Measurements from ENCODE around the gene NEU4.
"Not testable (repeated sequence)": the region's sequence is repeated elsewhere in the genome, so short reads cannot be mapped to it uniquely, and the experiment has no call there.

The NEU4 gene

GRCh38 chr2:241808721-241809382 is at the start of gene NEU4:
TSS of gene NEU4 (plus strand) at chr2:241809193. CDS start at chr2:241814485, 5,292 bp downstream.
- H3K4me1 ChIP-seq (ENCODE audit: insufficient read depth, low read length), result peaks cover 11% of the 10 kb centered on the region
- H3K36me3 ChIP-seq (ENCODE audit: insufficient read depth, low read length), result no peaks in the 10 kb centered on the region
- H3K9me3 ChIP-seq (ENCODE audit: low read length), result no peaks in the 10 kb centered on the region
- H3K27me3 ChIP-seq (ENCODE audit: insufficient read depth, low read length), result peaks cover 7% of the 10 kb centered on the region
- H2AFZ ChIP-seq (ENCODE audit: low read depth, low read length), result no peak within 1 kb of the TSS
- H3K4me3 ChIP-seq (ENCODE audit: low read length), result no peak within 1 kb of the TSS

GRCh38 chr2:241759893-241760292 is 49.1 kb upstream of the NEU4 start:
- H3K36me3 ChIP-seq (ENCODE audit: insufficient read depth, low read length), result peaks cover 17% of the 10 kb centered on the region

DNA sequence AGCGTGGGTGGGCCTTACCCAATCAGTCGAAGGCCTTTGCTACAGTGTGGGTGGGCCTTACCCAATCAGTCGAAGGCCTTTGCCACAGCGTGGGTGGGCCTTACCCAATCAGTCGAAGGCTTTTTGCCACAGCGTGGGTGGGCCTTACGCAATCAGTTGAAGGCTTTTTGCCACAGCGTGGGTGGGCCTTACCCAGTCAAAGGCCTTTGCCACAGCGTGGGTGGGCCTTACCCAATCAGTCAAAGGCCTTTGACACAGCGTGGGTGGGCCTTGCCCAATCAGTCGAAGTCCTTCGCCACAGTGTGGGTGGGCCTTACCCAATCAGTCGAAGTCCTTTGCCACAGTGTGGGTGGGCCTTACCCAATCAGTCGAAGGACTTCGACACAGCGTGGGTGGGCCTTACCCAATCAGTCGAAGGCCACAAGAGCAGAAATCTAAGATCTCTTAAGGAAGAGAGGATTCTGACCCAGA is 48.7 kb upstream of the NEU4 start:
- peaks cover 9% of the 10 kb centered on the region for H3K4me1 ChIP-seq (ENCODE audit: insufficient read depth, low read length)
- peaks cover 16% of the 10 kb centered on the region for H3K36me3 ChIP-seq (ENCODE audit: insufficient read depth, low read length)
- no peaks in the 10 kb centered on the region for H3K27me3 ChIP-seq (ENCODE audit: insufficient read depth, low read length)
- H3K9me3 ChIP-seq (ENCODE audit: low read length), result no peaks in the 10 kb centered on the region
- H3K4me3 ChIP-seq (ENCODE audit: low read length), result no peak overlapping the region
- no peak overlapping the region for H2AFZ ChIP-seq (ENCODE audit: low read depth, low read length)

More at GRCh38 chr2:241759893-241760292, 49.1 kb upstream of the NEU4 start:
- H3K4me3 ChIP-seq (ENCODE audit: low read length); H3K9me3 ChIP-seq (ENCODE audit: low read length); H3K4me1 ChIP-seq (ENCODE audit: insufficient read depth, low read length); H2AFZ ChIP-seq (ENCODE audit: low read depth, low read length); H3K27me3 ChIP-seq (ENCODE audit: insufficient read depth, low read length): not testable (repeated sequence)

GRCh38 chr2:241762321-241762932 is 46.6 kb upstream of the NEU4 start:
- Histone ChIP-seq H3K36me3 (ENCODE audit: insufficient read depth, low read length) (peaks cover 3% of the 10 kb centered on the region), H2AFZ (ENCODE audit: low read depth, low read length) (no peak overlapping the region), H3K27me3 (ENCODE audit: insufficient read depth, low read length) (no peaks in the 10 kb centered on the region), H3K4me1 (ENCODE audit: insufficient read depth, low read length) (peaks cover 9% of the 10 kb centered on the region), H3K9me3 (ENCODE audit: low read length) (no peaks in the 10 kb centered on the region), H3K4me3 (ENCODE audit: low read length) (no peak overlapping the region)

- peaks cover 1% of the 10 kb centered on the region for H3K36me3 ChIP-seq (ENCODE audit: insufficient read depth, low read length)
- no peaks in the 10 kb centered on the region for H3K9me3 ChIP-seq (ENCODE audit: low read length)
- H2AFZ ChIP-seq (ENCODE audit: low read depth, low read length), result no peak overlapping the region
- no peak overlapping the region for H3K4me3 ChIP-seq (ENCODE audit: low read length)
- H3K4me1 ChIP-seq (ENCODE audit: insufficient read depth, low read length), result peaks cover 9% of the 10 kb centered on the region
- H3K27me3 ChIP-seq (ENCODE audit: insufficient read depth, low read length), result no peaks in the 10 kb centered on the region
Observed at GRCh38 chr2:241762933-241763369, 46.0 kb upstream of the NEU4 start.

GRCh38 chr2:241763551-241764274 is 45.3 kb upstream of the NEU4 start:
- H3K36me3 ChIP-seq (ENCODE audit: insufficient read depth, low read length), result no peaks in the 10 kb centered on the region
- no peak overlapping the region for H2AFZ ChIP-seq (ENCODE audit: low read depth, low read length)
- H3K9me3 ChIP-seq (ENCODE audit: low read length), result no peaks in the 10 kb centered on the region
- no peaks in the 10 kb centered on the region for H3K27me3 ChIP-seq (ENCODE audit: insufficient read depth, low read length)
- H3K4me3 ChIP-seq (ENCODE audit: low read length), result no peak overlapping the region
- H3K4me1 ChIP-seq (ENCODE audit: insufficient read depth, low read length), result peaks cover 9% of the 10 kb centered on the region

GRCh38 chr2:241764275-241765241 is 44.4 kb upstream of the NEU4 start:
- H3K4me3 ChIP-seq (ENCODE audit: low read length), result no peak overlapping the region
- H3K27me3 ChIP-seq (ENCODE audit: insufficient read depth, low read length), result no peaks in the 10 kb centered on the region
- H3K4me1 ChIP-seq (ENCODE audit: insufficient read depth, low read length), result peaks cover 9% of the 10 kb centered on the region
- H3K9me3 ChIP-seq (ENCODE audit: low read length), result no peaks in the 10 kb centered on the region
- H3K36me3 ChIP-seq (ENCODE audit: insufficient read depth, low read length), result no peaks in the 10 kb centered on the region
- no peak overlapping the region for H2AFZ ChIP-seq (ENCODE audit: low read depth, low read length)

- no peaks in the 10 kb centered on the region for H3K9me3 ChIP-seq (ENCODE audit: low read length)
- no peaks in the 10 kb centered on the region for H3K36me3 ChIP-seq (ENCODE audit: insufficient read depth, low read length)
Observed at GRCh38 chr2:241767464-241768250, 41.3 kb upstream of the NEU4 start.

DNA sequence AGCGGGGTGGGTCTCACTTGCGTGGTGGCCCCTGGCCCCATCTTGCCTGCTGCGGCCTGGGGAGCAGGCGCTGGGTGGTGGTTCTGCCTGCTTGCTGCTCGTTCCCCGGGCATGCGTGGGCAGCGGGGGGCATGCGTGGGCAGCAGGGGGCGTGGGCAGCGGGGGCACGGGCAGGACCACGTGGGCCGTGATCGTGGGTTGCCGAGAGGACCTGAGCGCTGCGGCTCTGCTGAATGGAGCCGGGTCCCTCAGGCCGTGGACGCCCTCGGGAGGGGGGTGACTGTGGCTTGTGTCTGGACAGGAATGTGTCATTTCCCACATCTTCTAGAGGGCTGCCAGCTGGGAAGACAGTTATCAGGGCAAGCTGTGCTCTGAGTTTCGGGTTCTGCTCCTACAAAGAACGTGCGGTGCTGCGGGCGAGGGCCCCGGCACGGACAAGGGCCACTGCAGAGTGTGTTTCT is 40.7 kb upstream of the NEU4 start:
- Histone ChIP-seq H2AFZ (ENCODE audit: low read depth, low read length) (no peak overlapping the region), H3K9me3 (ENCODE audit: low read length) (no peaks in the 10 kb centered on the region), H3K27me3 (ENCODE audit: insufficient read depth, low read length) (no peaks in the 10 kb centered on the region), H3K36me3 (ENCODE audit: insufficient read depth, low read length) (no peaks in the 10 kb centered on the region), H3K4me3 (ENCODE audit: low read length) (no peak overlapping the region), H3K4me1 (ENCODE audit: insufficient read depth, low read length) (peaks cover 16% of the 10 kb centered on the region)

More at GRCh38 chr2:241767464-241768250, 41.3 kb upstream of the NEU4 start:
- Histone ChIP-seq H3K4me1 (ENCODE audit: insufficient read depth, low read length) (peaks cover 16% of the 10 kb centered on the region), H3K4me3 (ENCODE audit: low read length) (no peak overlapping the region), H2AFZ (ENCODE audit: low read depth, low read length) (no peak overlapping the region), H3K27me3 (ENCODE audit: insufficient read depth, low read length) (no peaks in the 10 kb centered on the region)

- Histone ChIP-seq H3K36me3 (ENCODE audit: insufficient read depth, low read length) (no peaks in the 10 kb centered on the region), H3K4me3 (ENCODE audit: low read length) (no peak overlapping the region), H2AFZ (ENCODE audit: low read depth, low read length) (no peak overlapping the region), H3K4me1 (ENCODE audit: insufficient read depth, low read length) (peaks cover 16% of the 10 kb centered on the region), H3K27me3 (ENCODE audit: insufficient read depth, low read length) (no peaks in the 10 kb centered on the region), H3K9me3 (ENCODE audit: low read length) (no peaks in the 10 kb centered on the region)
Observed at GRCh38 chr2:241768850-241769249, 40.1 kb upstream of the NEU4 start.

GRCh38 chr2:241769819-241770184 is 39.2 kb upstream of the NEU4 start:
- Histone ChIP-seq H2AFZ (ENCODE audit: low read depth, low read length) (no peak overlapping the region), H3K36me3 (ENCODE audit: insufficient read depth, low read length) (no peaks in the 10 kb centered on the region), H3K9me3 (ENCODE audit: low read length) (no peaks in the 10 kb centered on the region), H3K4me3 (ENCODE audit: low read length) (no peak overlapping the region), H3K4me1 (ENCODE audit: insufficient read depth, low read length) (peaks cover 9% of the 10 kb centered on the region), H3K27me3 (ENCODE audit: insufficient read depth, low read length) (no peaks in the 10 kb centered on the region)

Data from neuron (in vitro differentiated cells).